ENCODE measurements around the gene GINS1.

The GINS1 gene

GRCh38 chr20:25407311-25408169 is at the start of gene GINS1:
GINS1 (plus strand) TSS chr20:25407673; CDS start chr20:25407821, 148 bp downstream.
- DNase-seq = peak; percentile 58 to 62

GRCh38 chr20:25360631-25361286 is 46.7 kb upstream of the GINS1 start:
- no peak for DNase-seq

GRCh38 chr20:25361287-25361683 is 46.2 kb upstream of the GINS1 start:
- no peak for DNase-seq

DNA sequence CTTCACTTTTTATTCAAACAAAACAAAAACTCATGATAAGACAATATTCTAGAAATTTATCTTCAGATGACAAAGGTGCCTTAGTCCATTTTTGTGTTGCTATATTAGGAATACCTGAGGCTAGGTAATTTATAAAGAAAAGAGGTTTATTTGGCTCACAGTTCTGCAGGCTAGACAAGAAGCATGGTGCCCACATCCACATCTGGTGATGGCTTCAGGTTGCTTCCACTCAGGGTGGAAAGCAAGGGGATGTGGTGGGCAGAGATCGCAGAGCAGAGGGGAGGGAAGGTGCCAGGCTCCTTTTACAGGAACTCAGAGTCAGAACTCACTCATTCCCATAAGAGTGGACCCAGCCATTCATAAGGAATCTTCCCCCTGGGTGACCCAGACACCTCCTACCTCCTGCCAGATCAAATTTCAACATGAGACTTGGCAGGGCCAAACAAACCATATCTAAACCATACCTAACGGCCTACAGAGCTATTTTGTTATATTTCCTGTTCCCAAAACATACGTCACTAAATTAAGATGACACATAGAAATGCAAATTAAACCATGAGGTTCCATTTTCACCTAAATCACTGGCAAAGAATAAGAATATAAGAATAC is 43.2 kb upstream of the GINS1 start:
- DNase-seq = no peak

GRCh38 chr20:25364879-25365699 is 42.4 kb upstream of the GINS1 start:
- no peak for DNase-seq

DNA sequence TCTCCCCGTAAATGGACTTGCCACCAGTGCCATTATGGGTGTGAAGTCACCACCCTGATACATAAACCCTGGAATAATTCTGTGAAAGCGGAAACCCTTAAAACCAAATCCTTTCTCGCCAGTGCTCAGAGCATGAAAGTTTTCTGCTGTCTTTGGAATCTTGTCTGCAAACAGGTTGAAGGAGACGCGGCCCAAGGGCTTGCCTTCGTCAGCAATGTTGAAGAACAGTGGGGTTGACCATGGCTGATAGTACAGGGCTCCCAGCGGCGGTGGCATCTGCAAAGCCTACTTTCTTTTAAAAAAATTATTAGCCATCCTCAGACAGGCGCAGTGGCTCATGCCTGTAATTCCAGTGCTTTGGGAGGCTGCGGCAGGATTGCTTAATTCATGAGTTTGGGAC is 38.9 kb upstream of the GINS1 start:
- DNase-seq = no peak

DNA sequence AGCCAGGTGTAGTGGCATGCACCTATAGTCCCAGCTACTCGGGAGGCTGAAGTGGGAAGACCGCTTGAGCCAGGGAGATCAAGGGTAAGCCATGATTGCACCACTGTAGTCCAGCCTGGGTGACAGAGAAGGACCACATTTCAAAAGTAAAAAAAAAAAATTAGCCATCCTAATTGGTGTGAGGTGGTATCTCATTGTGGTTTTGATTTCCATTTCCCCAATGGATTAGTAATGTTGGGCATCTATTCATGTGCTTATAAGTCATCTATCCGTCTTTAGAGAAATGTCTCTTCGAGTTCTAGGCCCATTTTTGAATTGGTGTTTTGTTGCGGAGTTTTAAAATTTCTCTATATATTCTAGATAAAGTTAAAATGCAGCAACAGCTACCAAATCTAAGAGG is 38.5 kb upstream of the GINS1 start:
- no peak for DNase-seq

DNA sequence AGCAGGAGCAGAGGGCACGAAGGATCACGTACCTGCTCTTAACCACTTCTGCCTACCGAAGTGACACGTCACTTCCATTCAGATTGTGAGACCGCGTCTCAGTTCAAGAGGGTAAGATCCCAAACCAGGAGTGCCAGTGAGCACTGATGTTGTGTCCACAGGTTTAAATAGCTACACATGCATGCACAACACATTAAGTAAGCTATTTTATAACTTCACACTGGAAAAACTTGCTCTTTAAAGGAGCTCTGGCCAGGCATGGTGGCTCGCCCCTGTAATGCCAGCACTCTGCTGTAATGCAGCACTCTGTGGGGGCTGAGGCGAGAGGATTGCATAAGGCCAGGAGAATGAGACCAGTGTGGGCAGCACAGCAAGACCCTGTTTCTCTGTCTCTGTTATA is 37.9 kb upstream of the GINS1 start:
- DNase-seq = no peak

DNA sequence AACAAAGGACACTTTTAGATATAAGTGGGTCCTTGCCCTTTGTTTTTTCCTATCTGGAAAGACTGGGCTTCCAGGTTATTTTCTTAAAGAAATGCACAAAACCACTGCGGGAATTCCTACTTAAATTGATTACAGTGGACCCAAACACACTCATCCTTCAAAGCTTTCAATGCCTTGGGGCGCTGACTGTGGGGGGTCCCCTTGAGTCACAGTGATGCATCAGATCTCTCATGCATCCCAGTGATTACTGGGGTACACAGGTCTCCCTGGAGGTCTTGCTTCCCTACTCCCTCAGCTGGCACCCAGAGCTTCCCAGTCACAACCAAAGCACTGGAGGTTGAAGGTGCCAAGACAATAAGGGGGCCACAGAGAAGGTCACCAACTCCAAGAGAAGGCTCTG is 37.5 kb upstream of the GINS1 start:
- DNase-seq = no peak

- DNase-seq = no peak
Observed at GRCh38 chr20:25372584-25373336, 34.7 kb upstream of the GINS1 start.

GRCh38 chr20:25374842-25375241 is 32.6 kb upstream of the GINS1 start:
- DNase-seq = no peak

DNA sequence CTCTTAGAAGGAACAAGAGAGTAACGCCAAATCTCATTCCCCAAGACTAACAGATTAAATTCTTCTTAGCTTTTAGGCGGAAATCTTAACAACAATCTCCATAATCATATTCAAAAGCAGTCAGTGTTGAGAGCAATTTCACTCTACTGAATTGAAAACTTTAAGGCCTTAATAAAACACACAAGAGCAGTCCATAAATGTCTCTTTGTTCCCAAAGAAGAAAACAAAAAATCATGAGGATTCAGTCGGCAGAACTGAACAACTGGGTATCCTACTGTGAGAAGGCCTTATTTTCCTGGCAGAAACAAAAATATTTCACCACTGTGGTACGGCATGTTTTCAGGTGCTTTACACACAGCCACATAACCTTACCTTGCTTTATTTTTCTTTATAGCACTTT is 31.2 kb upstream of the GINS1 start:
- no peak for DNase-seq

DNA sequence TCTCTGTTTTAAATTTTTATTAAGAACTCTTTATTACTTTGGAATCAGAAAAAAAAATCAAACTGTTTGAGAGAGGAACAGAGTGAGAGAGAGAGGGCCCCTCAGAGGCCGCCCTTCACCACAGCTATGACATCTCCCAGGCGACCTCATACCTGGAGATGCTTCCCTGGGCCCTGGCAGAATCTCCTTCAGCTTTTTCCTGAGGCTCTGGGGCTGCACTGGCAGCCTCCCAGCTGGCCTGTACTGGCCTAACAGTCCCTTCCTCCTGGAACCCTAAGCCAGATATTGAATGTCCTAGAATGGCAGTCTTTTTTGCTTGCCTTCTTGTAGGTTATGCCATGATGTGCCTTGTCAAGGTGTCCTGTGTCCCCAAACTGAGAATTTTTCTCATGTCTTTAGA is 30.6 kb upstream of the GINS1 start:
- no peak for DNase-seq

- DNase-seq = no peak
Observed at GRCh38 chr20:25378189-25378883, 29.1 kb upstream of the GINS1 start.

DNA sequence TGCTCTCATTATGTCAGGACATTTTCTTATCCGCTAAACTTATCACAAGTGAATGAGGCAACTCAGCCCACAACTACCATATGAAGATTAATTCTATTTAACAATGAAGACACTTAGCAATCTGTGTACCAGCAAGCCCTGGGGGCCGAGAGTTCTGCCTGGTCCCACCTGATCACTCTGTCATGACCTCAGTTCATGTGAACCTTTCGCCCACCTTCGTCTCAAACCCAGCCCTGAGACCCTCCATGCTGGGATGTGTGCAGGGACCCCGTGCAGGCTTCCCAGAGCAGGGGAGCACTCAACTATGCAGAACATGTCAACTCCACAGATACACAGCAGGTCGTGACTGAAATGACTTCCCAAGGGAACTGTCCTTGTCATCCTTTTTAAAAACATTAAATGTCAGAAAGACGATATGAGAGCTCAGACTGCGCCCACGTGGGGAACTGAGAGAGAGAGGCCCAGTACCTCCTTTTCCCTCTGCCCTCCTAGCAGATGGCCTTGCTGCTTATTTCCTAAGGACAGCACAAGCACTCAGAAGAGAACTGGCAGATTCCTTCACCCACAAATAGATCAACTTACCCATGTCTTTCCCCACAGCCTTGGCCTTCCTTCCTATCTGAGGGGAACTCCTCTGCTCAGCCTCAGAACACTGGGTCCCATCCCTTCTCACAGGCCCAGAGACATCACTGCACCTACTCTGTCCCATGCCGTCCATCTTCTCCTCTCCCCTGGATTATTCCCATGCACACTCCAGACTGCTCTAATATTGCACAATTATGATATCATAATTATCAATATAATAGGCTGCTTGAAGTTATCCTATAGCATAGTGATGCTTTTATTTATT is 28.4 kb upstream of the GINS1 start:
- DNase-seq = no peak

DNA sequence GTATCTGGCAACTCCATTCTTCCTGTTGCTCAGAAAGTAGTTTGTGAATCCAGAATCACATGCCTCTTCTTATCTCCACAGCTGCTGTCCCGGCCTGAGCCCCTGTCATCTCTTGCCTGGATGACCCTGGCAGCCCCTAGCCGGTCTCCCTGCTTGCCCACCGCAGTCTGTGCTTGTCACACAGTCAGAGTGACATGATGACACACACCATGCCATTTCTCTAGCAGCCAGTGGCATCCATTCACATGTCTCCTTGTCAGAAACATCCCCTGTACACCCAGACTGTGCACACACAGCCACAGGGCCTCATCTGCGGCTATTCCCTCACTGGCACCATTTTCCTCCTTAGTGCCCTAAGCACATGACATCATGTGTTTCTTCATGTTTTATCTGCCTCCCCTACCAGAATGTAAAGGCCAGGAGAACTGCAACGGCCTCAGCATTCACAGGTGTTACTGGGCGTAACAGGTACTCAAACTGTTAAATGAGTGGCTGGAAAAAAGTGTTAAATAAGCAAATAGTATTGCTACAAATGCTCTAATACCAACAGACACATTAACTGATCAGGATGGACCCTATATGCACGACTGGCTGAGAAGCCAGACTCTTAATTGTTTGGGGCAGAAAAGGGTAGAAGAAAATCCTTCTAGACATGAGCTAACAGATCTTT is 26.4 kb upstream of the GINS1 start:
- DNase-seq = no peak

DNA sequence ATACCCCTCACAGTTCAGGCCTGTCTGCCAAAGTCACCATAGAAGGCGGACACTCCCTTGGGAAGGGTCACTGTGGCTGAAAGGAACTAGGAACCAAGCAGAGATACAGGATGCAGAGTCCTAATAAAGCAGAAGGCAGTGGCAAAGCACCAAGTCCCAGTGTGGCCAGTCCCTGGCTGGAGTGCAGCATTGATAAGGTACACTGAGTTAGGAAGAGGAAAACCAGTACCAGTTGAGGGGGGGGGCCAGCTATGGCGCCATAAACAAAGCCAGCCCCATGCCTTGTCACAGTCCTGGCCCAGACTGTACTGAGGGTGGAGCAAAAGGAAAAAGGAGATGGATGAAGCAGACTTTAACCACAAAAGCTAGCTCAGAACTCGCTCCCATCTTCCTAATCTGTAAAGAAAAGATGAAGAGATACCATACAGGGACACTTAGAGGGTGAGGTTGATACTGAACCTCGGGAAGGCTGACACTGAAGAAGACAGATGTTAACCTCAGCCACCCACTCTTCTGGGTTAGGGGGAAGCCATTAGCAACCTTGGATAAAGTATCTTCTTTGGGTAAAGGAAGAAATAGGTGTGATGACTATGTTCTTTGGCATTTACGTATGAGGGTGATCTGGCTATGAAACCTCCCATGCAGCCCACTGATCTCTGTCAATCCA is 24.6 kb upstream of the GINS1 start:
- no peak for DNase-seq

DNA sequence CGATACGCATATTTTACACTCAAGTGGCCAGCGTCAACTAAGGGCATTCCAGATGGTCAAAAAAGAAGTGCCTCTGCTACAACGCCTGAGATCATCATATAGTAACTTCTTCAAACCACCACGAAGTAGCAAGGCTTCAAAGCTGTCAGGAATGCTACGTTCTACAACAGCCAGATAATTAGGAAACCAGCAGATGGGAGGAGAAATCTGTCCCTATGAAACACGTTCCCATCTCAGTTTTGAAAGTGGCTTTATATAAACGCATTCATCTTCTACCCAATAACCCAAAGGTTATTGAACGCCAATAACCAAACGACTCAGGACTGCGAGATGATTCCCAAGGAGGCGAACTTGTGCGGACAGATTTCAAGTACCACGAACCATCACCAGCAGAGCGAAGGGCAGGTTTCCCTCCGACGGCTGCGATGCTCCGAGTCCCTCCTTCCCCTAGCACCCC is 18.0 kb upstream of the GINS1 start:
- peak in 1 of 2 experiments; percentile 15 for DNase-seq

DNA sequence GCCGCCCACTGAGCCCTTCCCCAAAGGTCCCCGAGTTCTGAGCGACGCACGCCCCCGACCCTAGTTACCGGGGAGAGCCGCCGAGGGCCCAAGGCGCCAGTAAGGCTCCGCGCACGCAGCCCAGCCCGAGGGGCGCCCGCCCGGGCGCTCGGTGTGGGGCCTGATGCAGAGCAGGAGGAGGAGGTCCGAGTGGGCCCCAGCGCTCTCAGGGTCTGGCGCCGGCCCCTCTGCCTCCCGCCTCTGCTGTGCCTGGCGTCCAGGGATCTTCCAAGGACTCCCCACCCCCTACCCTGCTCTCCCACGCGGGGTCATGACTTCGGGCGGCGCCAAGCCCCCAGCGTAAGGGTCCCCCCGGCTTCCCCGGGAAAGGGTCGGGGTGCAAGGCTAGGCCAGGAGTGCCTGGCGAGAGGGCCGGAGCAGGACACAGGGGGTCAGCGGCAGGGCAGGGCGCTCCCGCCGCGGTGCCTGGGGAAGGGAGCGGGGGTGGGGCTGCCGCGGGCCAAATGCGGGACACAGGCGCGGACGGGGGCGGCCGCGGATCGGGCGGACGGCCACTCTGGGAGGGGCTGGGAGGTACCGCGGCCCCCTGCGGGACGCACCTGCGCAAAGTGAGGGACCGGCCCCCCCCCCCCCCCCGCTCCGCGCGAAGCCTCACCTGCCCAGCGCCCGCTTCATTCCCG is 17.5 kb upstream of the GINS1 start:
- DNase-seq = peak; percentile 5 to 26
